Fibroblast of lung (primary cell): ENCODE results near the gene NAP1L4.

Experiments
- CTCF ChIP-seq, 2 donors: IDR thresholded peaks in 1 of 2; conservative IDR thresholded peaks in 1 of 2; 1 replicate in 1 of 2; 2 replicates in 1 of 2; pipeline ENCODE4 v1.5.1; 2011 to 2012; ENCODE audit warnings: low read length in 2 of 2, control low read depth in 1 of 2, inconsistent platforms in 1 of 2, low read depth in 1 of 2, mild to moderate bottlenecking in 1 of 2
- EZH2 ChIP-seq: IDR thresholded peaks from 2 replicates; pipeline ENCODE4 v1.5.1; 2012; ENCODE audit warnings: low read length, control low read depth, mild to moderate bottlenecking; ENCODE audit errors: missing control alignments

GRCh38 chr11:2961080-2961479 is 31.0 kb downstream of the NAP1L4 start:
- no peak for TF ChIP-seq CTCF (conservative IDR thresholded peaks at IDR 0.05 in 1 of 2, IDR thresholded peaks at IDR 0.05 in 1 of 2; ENCODE audit: low read depth in 1 of 2, low read length in 2 of 2)
- TF ChIP-seq EZH2, result no peak
